ENCODE measurements around the gene PLEKHA7.

Gene PLEKHA7

GRCh38 chr11:16785520-16786128, 228.6 kb downstream of the PLEKHA7 start:
- peak; percentile 77 for DNase-seq (ENCODE audit: low read depth)
- no peak overlapping the region for H3K4me3 ChIP-seq (ENCODE audit: low read length)
- TF ChIP-seq, protein P1, sequence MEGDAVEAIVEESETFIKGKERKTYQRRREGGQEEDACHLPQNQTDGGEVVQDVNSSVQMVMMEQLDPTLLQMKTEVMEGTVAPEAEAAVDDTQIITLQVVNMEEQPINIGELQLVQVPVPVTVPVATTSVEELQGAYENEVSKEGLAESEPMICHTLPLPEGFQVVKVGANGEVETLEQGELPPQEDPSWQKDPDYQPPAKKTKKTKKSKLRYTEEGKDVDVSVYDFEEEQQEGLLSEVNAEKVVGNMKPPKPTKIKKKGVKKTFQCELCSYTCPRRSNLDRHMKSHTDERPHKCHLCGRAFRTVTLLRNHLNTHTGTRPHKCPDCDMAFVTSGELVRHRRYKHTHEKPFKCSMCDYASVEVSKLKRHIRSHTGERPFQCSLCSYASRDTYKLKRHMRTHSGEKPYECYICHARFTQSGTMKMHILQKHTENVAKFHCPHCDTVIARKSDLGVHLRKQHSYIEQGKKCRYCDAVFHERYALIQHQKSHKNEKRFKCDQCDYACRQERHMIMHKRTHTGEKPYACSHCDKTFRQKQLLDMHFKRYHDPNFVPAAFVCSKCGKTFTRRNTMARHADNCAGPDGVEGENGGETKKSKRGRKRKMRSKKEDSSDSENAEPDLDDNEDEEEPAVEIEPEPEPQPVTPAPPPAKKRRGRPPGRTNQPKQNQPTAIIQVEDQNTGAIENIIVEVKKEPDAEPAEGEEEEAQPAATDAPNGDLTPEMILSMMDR (conservative IDR thresholded peaks at IDR 0.05; ENCODE audit: low read length): peak; percentile 96

DNA sequence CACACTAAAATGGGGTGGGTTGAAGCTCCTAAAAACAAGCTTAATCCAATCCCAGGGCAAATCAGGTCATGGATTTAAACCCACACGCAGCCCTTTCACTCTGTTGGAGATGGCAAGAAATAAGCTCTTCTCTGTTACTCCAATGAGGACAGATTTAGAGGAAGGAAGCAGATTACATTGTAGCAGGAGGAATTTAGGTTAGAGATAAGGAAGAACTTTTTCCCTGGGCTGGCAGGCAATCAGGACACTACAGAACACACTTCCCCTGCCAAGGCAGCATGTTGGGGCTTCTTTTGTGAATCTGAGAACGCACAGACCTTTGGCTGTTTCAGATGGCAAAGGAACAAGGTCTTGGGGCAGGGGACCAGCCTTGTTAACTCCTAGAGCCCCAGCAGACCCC, 229.5 kb downstream of the PLEKHA7 start:
- TF ChIP-seq, protein P1 (conservative IDR thresholded peaks at IDR 0.05; ENCODE audit: low read length): no peak
- no peak overlapping the region for H3K4me3 ChIP-seq (ENCODE audit: low read length)
- no peak for DNase-seq (ENCODE audit: low read depth)

DNA sequence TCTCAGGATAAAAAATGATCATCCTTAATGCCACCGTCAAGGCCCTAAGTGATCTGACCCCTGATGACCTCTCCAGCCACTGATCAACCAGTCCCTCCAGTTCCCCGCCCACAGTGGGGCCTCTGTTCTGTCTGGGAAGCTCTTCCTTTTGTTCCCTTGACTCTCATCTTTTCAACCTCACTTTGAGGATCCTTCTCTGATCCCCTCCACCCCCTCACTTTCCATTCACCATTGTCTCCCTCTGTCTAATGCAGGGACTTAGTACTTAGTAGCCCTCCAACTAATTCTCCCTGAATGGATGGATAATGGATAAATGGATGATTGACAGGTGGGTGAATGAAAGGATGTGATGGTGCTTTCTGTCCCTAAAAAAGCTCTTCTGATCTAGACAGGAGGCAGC, 230.1 kb downstream of the PLEKHA7 start:
- H3K4me3 ChIP-seq (ENCODE audit: low read length): no peak overlapping the region
- TF ChIP-seq, protein P1 (conservative IDR thresholded peaks at IDR 0.05; ENCODE audit: low read length): no peak
- DNase-seq (ENCODE audit: low read depth): no peak

GRCh38 chr11:16783321-16783801, 230.9 kb downstream of the PLEKHA7 start:
- no peak for DNase-seq (ENCODE audit: low read depth)
- no peak overlapping the region for H3K4me3 ChIP-seq (ENCODE audit: low read length)
- TF ChIP-seq, protein P1 (conservative IDR thresholded peaks at IDR 0.05; ENCODE audit: low read length): no peak

DNA sequence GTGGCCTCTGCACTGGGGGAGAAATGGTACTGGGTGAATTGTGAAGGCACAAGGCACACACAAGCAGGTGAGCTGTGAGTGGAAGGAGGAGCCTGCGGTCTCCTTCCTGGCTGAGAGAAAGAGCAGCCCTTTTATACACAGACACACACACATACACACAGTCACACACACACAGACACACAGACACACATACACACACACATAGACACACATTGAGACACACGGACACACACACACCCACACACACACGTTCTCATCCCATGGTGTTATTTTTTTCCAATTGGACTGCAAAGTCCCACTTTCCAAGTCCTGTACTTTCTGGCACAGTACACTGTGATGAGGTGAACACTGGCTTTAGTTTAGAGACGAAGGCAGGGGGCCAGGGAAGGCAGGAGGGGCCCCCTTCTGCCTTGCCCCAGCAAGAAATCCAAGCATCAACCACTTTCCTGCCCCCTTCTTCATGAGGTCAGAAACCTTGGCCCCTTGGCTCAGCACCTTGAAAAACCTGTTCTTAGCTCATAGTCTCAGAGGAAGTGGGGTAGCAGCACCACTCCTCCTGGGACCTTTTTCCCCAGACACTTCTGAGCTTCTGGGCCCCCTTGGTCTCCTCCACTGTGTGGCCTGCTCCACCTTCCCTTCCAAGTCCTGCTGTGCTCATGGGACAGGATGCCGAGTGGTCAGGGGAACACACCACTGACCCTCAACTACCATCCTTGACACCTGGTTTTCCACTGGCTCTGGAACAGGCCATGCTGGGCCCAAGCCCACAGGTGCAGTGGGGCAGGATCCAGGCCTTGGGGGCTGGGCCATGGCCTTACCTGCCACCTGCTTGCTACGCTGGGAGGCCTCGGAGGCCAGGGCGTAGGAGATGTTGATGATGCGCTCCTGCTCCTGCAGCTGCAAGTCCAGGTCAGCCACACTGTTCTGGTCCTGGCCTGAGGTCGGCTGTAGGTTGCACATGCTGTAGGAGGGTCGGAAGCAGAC, 232.0 kb downstream of the PLEKHA7 start:
- DNase-seq (ENCODE audit: low read depth): no peak
- H3K4me3 ChIP-seq (ENCODE audit: low read length): no peak overlapping the region
- TF ChIP-seq, protein P1 (conservative IDR thresholded peaks at IDR 0.05; ENCODE audit: low read length): no peak

GRCh38 chr11:16780698-16781550, 233.3 kb downstream of the PLEKHA7 start:
- TF ChIP-seq, protein P1 (conservative IDR thresholded peaks at IDR 0.05; ENCODE audit: low read length): no peak
- DNase-seq (ENCODE audit: low read depth): no peak
- H3K4me3 ChIP-seq (ENCODE audit: low read length): no peak overlapping the region

All from AG10803 (cell line).